Duodenal mucosa (tissue), 2 donors: ENCODE measurements around the gene CDH13.

Experiments
- H3K27ac ChIP-seq: one replicate; pipeline ENCODE4 v1.7.0; 2013; ENCODE audit warnings: low read depth, low read length
- H3K27me3 ChIP-seq, 2 donors: one replicate each; pipeline ENCODE4 v1.7.0; 2013; ENCODE audit warnings: low read length in 2 of 2, control low read depth in 1 of 2; ENCODE audit not compliant: insufficient read depth in 2 of 2, control insufficient read depth in 1 of 2
- H3K36me3 ChIP-seq, 2 donors: one replicate each; pipeline ENCODE4 v1.7.0; 2013; ENCODE audit warnings: low read length in 2 of 2, control low read depth in 1 of 2; ENCODE audit not compliant: insufficient read depth in 2 of 2, control insufficient read depth in 1 of 2
- H3K4me1 ChIP-seq, 2 donors: one replicate each; pipeline ENCODE4 v1.7.0; 2013; ENCODE audit warnings: low read length in 2 of 2, control low read depth in 1 of 2; ENCODE audit not compliant: insufficient read depth in 2 of 2, control insufficient read depth in 1 of 2
- H3K4me3 ChIP-seq, 2 donors: one replicate each; pipeline ENCODE4 v1.7.0; 2013; ENCODE audit warnings: low read length in 2 of 2, low read depth in 1 of 2
- H3K9ac ChIP-seq, 2 donors: one replicate each; pipeline ENCODE4 v1.7.0; 2013; ENCODE audit warnings: low read length in 2 of 2, low read depth in 1 of 2
- H3K9me3 ChIP-seq, 2 donors: one replicate each; pipeline ENCODE4 v1.7.0; 2013; ENCODE audit warnings: low read length in 2 of 2, control low read depth in 1 of 2; ENCODE audit not compliant: control insufficient read depth in 1 of 2

The CDH13 gene

GRCh38 chr16:83233153-83233552 is 606.4 kb downstream of the CDH13 start:
- no peaks in the 10 kb centered on the region for H3K4me1 ChIP-seq
- H3K36me3 ChIP-seq = no peaks in the 10 kb centered on the region
- H3K4me3 ChIP-seq = no peak overlapping the region
- H3K27me3 ChIP-seq = peaks cover 0 to 2% of the 10 kb centered on the region in 2 donors
- no peak overlapping the region for H3K27ac ChIP-seq
- H3K9me3 ChIP-seq = no peaks in the 10 kb centered on the region
- H3K9ac ChIP-seq = no peak overlapping the region

GRCh38 chr16:83238949-83239691 is 612.4 kb downstream of the CDH13 start:
- Histone ChIP-seq H3K9me3 (no peaks in the 10 kb centered on the region), H3K4me1 (no peaks in the 10 kb centered on the region), H3K27me3 (peaks cover 0 to 2% of the 10 kb centered on the region in 2 donors), H3K9ac (no peak overlapping the region), H3K36me3 (no peaks in the 10 kb centered on the region), H3K4me3 (no peak overlapping the region), H3K27ac (no peak overlapping the region)

- H3K27me3 ChIP-seq = peaks cover 0 to 4% of the 10 kb centered on the region in 2 donors
- no peak overlapping the region for H3K9ac ChIP-seq
- H3K4me3 ChIP-seq = no peak overlapping the region
- no peaks in the 10 kb centered on the region for H3K4me1 ChIP-seq
- H3K36me3 ChIP-seq = no peaks in the 10 kb centered on the region
- no peak overlapping the region for H3K27ac ChIP-seq
- H3K9me3 ChIP-seq = no peaks in the 10 kb centered on the region
Measured at GRCh38 chr16:83244057-83244456, 617.3 kb downstream of the CDH13 start.

- Histone ChIP-seq H3K27ac (no peak overlapping the region), H3K9me3 (no peaks in the 10 kb centered on the region), H3K36me3 (no peaks in the 10 kb centered on the region), H3K4me1 (no peaks in the 10 kb centered on the region), H3K27me3 (peaks cover 0 to 4% of the 10 kb centered on the region in 2 donors), H3K4me3 (no peak overlapping the region), H3K9ac (no peak overlapping the region)
Measured at GRCh38 chr16:83245061-83245460, 618.3 kb downstream of the CDH13 start.

GRCh38 chr16:83247767-83248372 is 621.1 kb downstream of the CDH13 start:
- H3K36me3 ChIP-seq = no peaks in the 10 kb centered on the region
- no peak overlapping the region for H3K4me3 ChIP-seq
- no peaks in the 10 kb centered on the region for H3K4me1 ChIP-seq
- H3K9me3 ChIP-seq = no peaks in the 10 kb centered on the region
- no peak overlapping the region for H3K9ac ChIP-seq
- H3K27me3 ChIP-seq = peaks cover 0 to 4% of the 10 kb centered on the region in 2 donors
- H3K27ac ChIP-seq = no peak overlapping the region

GRCh38 chr16:83248735-83249463 is 622.1 kb downstream of the CDH13 start:
- Histone ChIP-seq H3K36me3 (no peaks in the 10 kb centered on the region), H3K4me3 (no peak overlapping the region), H3K9ac (no peak overlapping the region), H3K27me3 (peaks cover 0 to 4% of the 10 kb centered on the region in 2 donors), H3K4me1 (no peaks in the 10 kb centered on the region), H3K9me3 (no peaks in the 10 kb centered on the region), H3K27ac (no peak overlapping the region)

GRCh38 chr16:83253521-83253920 is 626.8 kb downstream of the CDH13 start:
- H3K9me3 ChIP-seq = no peaks in the 10 kb centered on the region
- no peak overlapping the region for H3K27ac ChIP-seq
- H3K9ac ChIP-seq = no peak overlapping the region
- H3K4me3 ChIP-seq = no peak overlapping the region
- peaks cover 0 to 2% of the 10 kb centered on the region in 2 donors for H3K27me3 ChIP-seq
- H3K36me3 ChIP-seq = no peaks in the 10 kb centered on the region
- no peaks in the 10 kb centered on the region for H3K4me1 ChIP-seq

- Histone ChIP-seq H3K27ac (no peak overlapping the region), H3K36me3 (no peaks in the 10 kb centered on the region), H3K9ac (no peak overlapping the region), H3K4me3 (no peak overlapping the region), H3K4me1 (no peaks in the 10 kb centered on the region), H3K9me3 (no peaks in the 10 kb centered on the region), H3K27me3 (no peaks in the 10 kb centered on the region)
Measured at GRCh38 chr16:83258366-83258928, 631.7 kb downstream of the CDH13 start.

- no peak overlapping the region for H3K27ac ChIP-seq
- H3K9ac ChIP-seq = no peak overlapping the region
- no peaks in the 10 kb centered on the region for H3K36me3 ChIP-seq
- no peaks in the 10 kb centered on the region for H3K9me3 ChIP-seq
- no peak overlapping the region for H3K4me3 ChIP-seq
- H3K27me3 ChIP-seq = no peaks in the 10 kb centered on the region
- no peaks in the 10 kb centered on the region for H3K4me1 ChIP-seq
Measured at GRCh38 chr16:83266848-83267553, 640.2 kb downstream of the CDH13 start.
